Activated CD8-positive, alpha-beta T cell treated with anti-CD3 and anti-CD28 coated beads for 36 hours (primary cell): ENCODE results near the gene ATP9B. TPM values are rescaled to one million over a fixed set of nuclear protein-coding genes. Genes with fewer than 3 reads are reported as not detected.

Experiments
- ATAC-seq: fragments of 200-7000 bp; cut with Tn5 transposase; one replicate; pipeline ENCODE4 v1.10.0; 2021; ENCODE audit warnings: mild to moderate bottlenecking, moderate library complexity
- CTCF ChIA-PET: fragments of 350-600 bp; sonication (Branson Sonifier 250); formaldehyde crosslinking; loops from one replicate; lab custom pipeline; 2021; ENCODE audit warnings: antibody characterized with exemption; lab: Charles Lee
- POLR2A ChIA-PET: fragments of 350-600 bp; sonication (Branson Sonifier 250); formaldehyde crosslinking; loops from one replicate; lab custom pipeline; 2021; ENCODE audit warnings: antibody characterized with exemption; lab: Charles Lee
- DNase-seq: peaks from one replicate; pipeline ENCODE4 v3.0.0-alpha.2; 2020
- H3K27ac Mint-ChIP-seq: one replicate; pipeline ENCODE4 v1.8.0; 2021; ENCODE audit warnings: mild to moderate bottlenecking, mixed read lengths
- H3K27me3 Mint-ChIP-seq: one replicate; pipeline ENCODE4 v1.8.0; 2021; ENCODE audit warnings: mixed read lengths
- H3K36me3 Mint-ChIP-seq: one replicate; pipeline ENCODE4 v1.8.0; 2021; ENCODE audit warnings: low read depth, mixed read lengths
- H3K4me1 Mint-ChIP-seq: one replicate; pipeline ENCODE4 v1.8.0; 2021; ENCODE audit warnings: low read depth, mixed read lengths
- H3K4me3 Mint-ChIP-seq: one replicate; pipeline ENCODE4 v1.8.0; 2021; ENCODE audit warnings: mild to moderate bottlenecking, moderate library complexity, mixed read lengths
- H3K9me3 Mint-ChIP-seq: one replicate; pipeline ENCODE4 v1.8.0; 2021; ENCODE audit warnings: mixed read lengths
- CTCF ChIP-seq: fragments of 200-600 bp; IDR thresholded peaks from one replicate; pipeline ENCODE4 v1.8.0; 2022; ENCODE audit warnings: antibody characterized with exemption, mild to moderate bottlenecking
- intact Hi-C: fragments of 100-400 bp; cut with micrococcal nuclease; formaldehyde crosslinking; loops from one replicate; pipeline ENCODE4 v1.10.0; 2022
- total RNA-seq, 2 experiments: library from RNA; stranded (reverse); gene quantifications; one replicate each; pipeline ENCODE4 v1.2.3, GENCODE V29; 2021

ATP9B gene
- total RNA-seq, 2 experiments from 2014 or later: 18.9 to 21.1 TPM

GRCh38 chr18:79049506-79049905 lies 19.7 kb upstream of the ATP9B start:
- Mint-ChIP-seq H3K27me3 (peaks cover 2% of the 10 kb centered on the region), H3K4me3 (no peak overlapping the region), H3K27ac (no peak overlapping the region), H3K9me3 (no peaks in the 10 kb centered on the region), H3K36me3 (no peaks in the 10 kb centered on the region), H3K4me1 (no peaks in the 10 kb centered on the region)
- no peak for TF ChIP-seq CTCF
- ChIA-PET CTCF (no interaction called here), POLR2A (no interaction called here)
- ATAC-seq (no peak), DNase-seq (no peak)
- intact Hi-C loops: no loop called here

GRCh38 chr18:79050005-79050404 lies 19.2 kb upstream of the ATP9B start:
- Mint-ChIP-seq H3K36me3 (no peaks in the 10 kb centered on the region), H3K4me1 (no peaks in the 10 kb centered on the region), H3K9me3 (no peaks in the 10 kb centered on the region), H3K27ac (no peak overlapping the region), H3K4me3 (no peak overlapping the region), H3K27me3 (peaks cover 2% of the 10 kb centered on the region)
- no peak for TF ChIP-seq CTCF
- ATAC-seq (no peak), DNase-seq (no peak)
- CTCF ChIA-PET: no interaction called here
- POLR2A ChIA-PET: no interaction called here
- intact Hi-C loops: no loop called here

- Mint-ChIP-seq H3K27ac (no peak overlapping the region), H3K4me1 (no peaks in the 10 kb centered on the region), H3K36me3 (no peaks in the 10 kb centered on the region), H3K9me3 (no peaks in the 10 kb centered on the region), H3K27me3 (peaks cover 8% of the 10 kb centered on the region), H3K4me3 (no peak overlapping the region)
- ATAC-seq (no peak), DNase-seq (no peak)
- ChIA-PET POLR2A (interaction anchor here (1.0 kb wide), 1 partner anchor 11 kb away, joined by 4 read pairs; no protein-coding TSS in a partner anchor), CTCF (no interaction called here)
- TF ChIP-seq CTCF: no peak
- intact Hi-C loops: no loop called here
Observed at GRCh38 chr18:79056827-79057367, 12.3 kb upstream of the ATP9B start.

- Mint-ChIP-seq H3K36me3 (no peaks in the 10 kb centered on the region), H3K4me3 (no peak overlapping the region), H3K9me3 (no peaks in the 10 kb centered on the region), H3K27ac (no peak overlapping the region), H3K4me1 (no peaks in the 10 kb centered on the region), H3K27me3 (peaks cover 8% of the 10 kb centered on the region)
- CTCF ChIA-PET: no interaction called here
- intact Hi-C loops: no loop called here
- ATAC-seq (no peak), DNase-seq (no peak)
- POLR2A ChIA-PET: no interaction called here
- no peak for TF ChIP-seq CTCF
Observed at GRCh38 chr18:79058007-79058406, 11.2 kb upstream of the ATP9B start.

- intact Hi-C loops: loop anchor here (10.0 kb wide), 1 partner anchor 182 kb away; no protein-coding TSS in a partner anchor
- POLR2A ChIA-PET: no interaction called here
Observed at GRCh38 chr18:79062806-79063205, 6.4 kb upstream of the ATP9B start.

More at GRCh38 chr18:79062806-79063205, 6.4 kb upstream of the ATP9B start:
- ATAC-seq (no peak), DNase-seq (no peak)
- CTCF ChIA-PET: no interaction called here
- Mint-ChIP-seq H3K4me3 (no peak overlapping the region), H3K27me3 (peaks cover 2% of the 10 kb centered on the region), H3K4me1 (peaks cover 8% of the 10 kb centered on the region), H3K9me3 (peaks cover 23% of the 10 kb centered on the region), H3K27ac (no peak overlapping the region), H3K36me3 (peaks cover 24% of the 10 kb centered on the region)
- TF ChIP-seq CTCF: no peak
